GM21619 (cell line): ENCODE results near the gene SULT1A4.
"Not testable (repeated sequence)": the region's sequence is repeated elsewhere in the genome, so short reads cannot be mapped to it uniquely, and the experiment has no call there.

Experiments
- ATAC-seq: cut with Tn5 transposase; IDR thresholded peaks from one replicate; pipeline ENCODE4 v1.9.1; 2021; ENCODE audit not compliant: unreplicated experiment

SULT1A4 gene

DNA sequence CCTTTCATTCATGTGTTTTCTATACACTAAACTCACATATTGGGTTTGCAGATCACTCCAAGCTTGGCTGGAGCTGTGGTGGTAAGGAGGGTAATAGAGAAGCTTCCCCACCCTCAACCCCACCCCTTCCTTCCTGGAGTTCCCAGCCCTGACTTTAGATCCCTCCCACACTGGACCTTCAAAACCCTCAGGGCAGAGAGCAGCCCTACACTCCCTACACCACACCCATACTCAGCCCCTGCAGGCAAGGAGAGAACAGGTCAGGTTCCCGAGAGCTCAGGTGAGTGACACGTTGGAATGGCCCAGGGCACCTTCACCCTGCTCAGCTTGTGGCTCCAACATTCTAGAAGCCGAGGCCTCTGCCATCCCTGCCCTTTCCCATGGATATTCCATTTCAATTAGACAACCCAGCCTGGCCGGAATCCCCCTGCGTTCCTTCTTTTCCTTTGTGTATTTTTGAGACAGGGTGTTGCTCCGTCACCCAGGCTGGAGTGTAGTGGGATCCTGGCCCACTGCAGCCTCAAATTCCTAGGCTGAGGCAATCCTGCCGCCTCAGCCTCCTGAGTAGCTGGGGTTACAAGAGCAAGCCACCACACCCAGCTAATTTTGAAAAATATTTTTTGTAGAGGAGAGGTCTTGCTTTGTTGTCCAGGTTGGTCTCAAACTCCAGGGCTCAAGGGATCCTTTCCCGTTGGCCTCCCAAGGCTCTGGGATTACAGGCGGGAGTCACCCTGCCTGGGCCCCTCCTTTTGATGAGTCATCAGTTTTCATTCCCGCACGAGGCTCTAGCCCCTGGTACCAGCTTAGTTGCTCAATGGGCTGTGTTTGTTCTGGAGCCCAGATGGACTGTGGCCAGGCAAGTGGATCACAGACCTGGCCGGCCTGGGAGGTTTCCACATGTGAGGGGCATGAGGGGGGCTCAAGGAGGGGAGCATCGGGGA lies at the start of gene SULT1A4:
TSS of gene SULT1A4 (plus strand) at position 208 of the 941 bp plus-strand sequence. CDS start 1,473 bp downstream, outside the sequence.
- ATAC-seq: not testable (repeated sequence)

DNA sequence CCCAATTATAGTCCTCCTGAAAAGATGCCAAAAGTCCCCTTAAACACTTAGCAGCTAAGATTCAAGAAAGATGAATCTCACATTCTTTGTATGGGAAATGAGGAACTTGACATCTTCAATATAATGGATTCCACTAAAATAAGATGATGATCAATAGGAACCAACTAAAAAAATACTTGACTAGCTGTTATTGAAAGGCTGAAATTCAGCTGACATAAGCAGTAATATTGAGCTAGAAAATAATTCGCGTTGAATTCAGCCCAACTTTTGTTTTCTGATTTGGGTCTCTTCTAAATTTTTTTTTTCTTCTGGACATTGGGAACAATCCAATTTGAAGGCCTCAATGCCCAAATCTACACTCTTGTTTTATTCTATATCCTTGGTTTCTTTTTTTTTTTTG lies 36.1 kb upstream of the SULT1A4 start:
- ATAC-seq: not testable (repeated sequence)

- ATAC-seq: not testable (repeated sequence)
Measured at GRCh38 chr16:29425390-29425789, 34.3 kb upstream of the SULT1A4 start.

DNA sequence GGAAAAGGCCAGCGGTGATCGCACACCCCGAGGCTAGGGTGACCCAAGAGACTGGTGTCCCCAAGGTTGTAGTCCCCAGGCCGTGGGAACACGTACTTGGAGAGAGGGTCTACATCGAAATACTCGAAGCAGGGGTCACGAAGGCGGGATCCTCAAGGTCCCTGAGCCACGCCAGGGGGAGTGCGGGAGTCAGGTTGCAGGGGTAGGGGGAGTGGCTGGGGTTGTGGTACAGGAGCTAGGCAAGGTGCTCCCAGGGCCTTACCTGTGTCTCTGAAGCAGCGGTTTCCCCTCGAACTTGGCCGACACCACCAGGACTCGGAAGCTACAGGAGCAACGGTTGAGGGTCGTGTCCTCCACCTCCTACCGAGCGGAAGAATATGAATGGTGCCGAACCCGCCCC lies 6.0 kb upstream of the SULT1A4 start:
- peak; percentile 11 for ATAC-seq

- ATAC-seq: peak; percentile 81
Measured at GRCh38 chr16:29454269-29454668, 5.4 kb upstream of the SULT1A4 start, which contains the start of the genes BOLA2 and SLX1B. TSS of gene BOLA2 (minus strand) at chr16:29454351. CDS start at chr16:29454253, 98 bp downstream. TSS of gene SLX1B (plus strand) at chr16:29454533.

DNA sequence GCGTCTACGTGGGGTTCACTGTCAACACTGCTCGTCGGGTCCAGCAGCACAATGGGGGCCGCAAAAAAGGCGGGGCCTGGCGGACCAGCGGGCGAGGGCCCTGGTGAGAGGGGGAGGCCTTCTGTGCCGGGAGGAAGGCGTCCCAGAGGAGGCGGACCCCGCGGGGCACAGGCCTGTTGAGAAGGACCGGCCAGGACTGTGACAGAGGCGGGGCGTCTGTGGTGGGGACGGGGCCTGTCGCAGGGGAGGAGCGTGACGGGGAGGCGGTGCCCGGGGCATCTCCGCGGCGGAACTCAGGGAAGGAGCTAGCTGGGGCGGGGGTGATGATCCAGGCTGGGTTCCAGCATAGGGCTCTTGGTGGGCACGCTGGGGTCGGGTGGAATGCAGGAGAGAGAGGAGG lies 4.9 kb upstream of the SULT1A4 start:
- peak; percentile 57 for ATAC-seq

DNA sequence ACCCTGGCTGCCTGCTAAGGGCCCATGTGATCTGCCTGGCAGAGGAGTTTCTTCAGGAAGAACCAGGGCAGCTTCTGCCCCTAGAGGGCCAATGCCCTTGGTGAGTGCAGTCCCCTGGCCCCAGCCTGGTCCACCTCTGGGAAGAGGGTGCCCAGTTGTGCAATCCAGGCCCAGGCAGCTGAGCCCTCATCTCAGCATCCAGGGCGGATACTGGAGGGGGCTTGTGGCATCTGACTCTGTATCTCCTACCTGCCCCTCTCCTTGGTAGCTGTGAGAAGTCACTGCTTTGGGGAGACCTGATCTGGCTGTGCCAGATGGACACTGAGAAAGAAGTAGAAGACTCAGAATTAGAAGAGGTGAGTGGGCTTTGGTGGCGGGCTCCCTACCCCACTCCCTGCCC lies 2.1 kb upstream of the SULT1A4 start:
- ATAC-seq: not testable (repeated sequence)

GRCh38 chr16:29460647-29461030 lies 926 bp downstream of the SULT1A4 start:
- ATAC-seq: not testable (repeated sequence)

GRCh38 chr16:29465985-29466824 lies 6.5 kb downstream of the SULT1A4 start:
- not testable (repeated sequence) for ATAC-seq

DNA sequence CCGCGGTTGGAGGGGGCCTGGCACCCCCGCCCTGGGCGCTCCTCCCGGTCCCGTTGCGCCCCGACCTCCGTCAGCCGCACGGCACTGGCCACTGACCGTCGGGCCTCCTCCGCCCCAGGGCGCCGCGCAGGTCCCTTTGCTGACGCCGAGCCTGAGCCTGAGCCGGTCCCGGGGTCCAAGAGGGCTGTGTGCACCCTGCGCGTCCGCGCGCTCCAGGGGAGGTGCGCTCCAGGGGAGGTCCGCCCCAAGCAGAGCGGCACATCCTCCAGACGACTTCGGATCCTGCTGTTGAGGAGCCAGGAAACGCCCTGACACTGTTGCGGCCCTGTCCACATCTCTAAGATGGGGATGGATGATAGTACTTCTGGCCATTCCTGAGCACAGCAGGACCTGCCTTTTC lies 7.2 kb downstream of the SULT1A4 start:
- ATAC-seq: not testable (repeated sequence)

- ATAC-seq: not testable (repeated sequence)
Measured at GRCh38 chr16:29467654-29468366, 8.1 kb downstream of the SULT1A4 start.

DNA sequence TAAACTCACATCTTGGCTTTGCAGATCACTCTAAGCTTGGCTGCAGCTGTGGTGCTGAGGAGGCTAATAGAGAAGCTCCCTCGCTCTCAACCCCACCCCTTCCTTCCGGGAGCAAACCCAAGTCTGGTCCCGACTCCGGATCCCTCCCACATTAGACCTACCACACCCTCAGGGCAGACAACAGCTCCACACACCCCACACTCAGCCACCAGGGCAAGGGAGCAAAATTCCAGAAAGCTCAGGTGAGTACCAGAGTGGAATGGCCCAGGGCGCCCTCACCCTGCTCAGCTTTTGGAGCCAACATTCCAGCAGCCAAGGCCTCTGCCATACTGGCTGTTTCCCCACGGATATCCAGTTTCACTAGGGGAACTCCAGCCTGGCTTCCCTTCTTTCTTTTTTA lies 9.9 kb downstream of the SULT1A4 start:
- ATAC-seq: not testable (repeated sequence)

GRCh38 chr16:29472065-29472464 lies 12.4 kb downstream of the SULT1A4 start:
- not testable (repeated sequence) for ATAC-seq

- ATAC-seq: not testable (repeated sequence)
Measured at GRCh38 chr16:29482276-29482675, 22.6 kb downstream of the SULT1A4 start.

DNA sequence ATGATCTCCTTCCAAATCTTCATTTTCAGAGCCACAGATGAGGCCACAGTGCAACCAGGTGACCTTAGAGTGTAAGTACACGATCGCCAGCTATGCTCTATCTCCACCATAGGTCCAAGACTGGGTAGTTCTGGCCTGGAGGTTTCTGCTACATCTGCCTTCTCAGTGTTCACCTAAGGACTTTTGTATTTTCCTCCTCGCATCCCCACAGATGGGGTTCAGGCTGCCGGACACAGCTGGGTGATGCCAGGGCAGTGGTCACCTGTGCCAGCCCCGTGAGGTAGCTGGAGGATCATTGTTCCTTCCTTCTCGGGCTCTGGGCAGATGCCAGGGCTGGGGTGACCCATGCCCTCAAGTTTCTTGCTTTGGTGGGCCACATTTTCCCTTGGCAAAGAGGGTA lies 46.6 kb downstream of the SULT1A4 start, which contains the start of gene NPIPB12:
TSS of gene NPIPB12 (minus strand) at position 101 of the 400 bp plus-strand sequence.
- not testable (repeated sequence) for ATAC-seq
